Measurements from ENCODE around the gene TBC1D2. TPM values are rescaled to one million over a fixed set of nuclear protein-coding genes. Genes with fewer than 3 reads are reported as not detected.
A peak's percentile ranks its signal among the peaks of the same experiment; 100 is the strongest.
"Not testable (repeated sequence)": the region's sequence is repeated elsewhere in the genome, so short reads cannot be mapped to it uniquely, and the experiment has no call there.

The TBC1D2 gene
- total RNA-seq, 1 donor from 2014 or later: 10.3 TPM

DNA sequence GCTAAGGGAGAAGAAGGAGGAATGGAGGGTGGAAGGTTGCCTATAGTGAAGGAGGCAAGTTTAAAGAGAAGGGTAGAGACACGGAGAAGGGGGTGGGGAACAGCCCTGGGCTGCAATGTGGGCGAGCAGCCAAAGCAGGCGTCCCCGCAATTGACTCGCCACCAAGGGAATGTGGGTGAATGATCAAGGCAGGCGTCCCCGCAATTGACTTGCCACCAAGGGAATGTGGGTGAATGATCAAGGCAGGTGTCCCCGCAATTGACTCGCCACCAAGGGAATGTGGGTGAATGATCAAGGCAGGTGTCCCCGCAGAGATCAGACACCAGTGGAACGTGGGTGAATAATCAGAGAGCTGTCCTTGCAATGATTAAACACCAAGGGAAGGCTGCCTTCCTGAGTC is 14.8 kb upstream of the TBC1D2 start:
- DNase-seq: not testable (repeated sequence)

DNA sequence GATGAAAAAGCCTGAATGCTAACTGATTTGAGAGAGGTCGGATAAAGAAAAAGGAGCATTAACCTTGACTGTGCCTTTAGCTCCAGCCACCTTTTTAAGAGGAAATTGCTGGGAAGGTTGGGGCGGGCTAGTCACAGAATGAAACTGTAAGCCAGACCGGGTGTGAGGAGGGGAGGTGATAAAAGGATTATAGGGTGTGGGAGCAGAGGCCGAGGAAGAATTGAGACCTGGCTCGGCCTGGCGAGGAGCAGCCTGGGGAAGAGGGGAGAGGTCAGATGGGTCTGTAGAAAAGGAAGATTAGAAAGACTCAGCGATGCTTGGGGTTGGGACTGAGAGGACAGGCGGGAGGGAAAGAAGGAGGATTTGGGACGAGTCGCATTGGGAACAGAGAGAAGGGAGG is 14.2 kb upstream of the TBC1D2 start:
- DNase-seq: not testable (repeated sequence)

DNA sequence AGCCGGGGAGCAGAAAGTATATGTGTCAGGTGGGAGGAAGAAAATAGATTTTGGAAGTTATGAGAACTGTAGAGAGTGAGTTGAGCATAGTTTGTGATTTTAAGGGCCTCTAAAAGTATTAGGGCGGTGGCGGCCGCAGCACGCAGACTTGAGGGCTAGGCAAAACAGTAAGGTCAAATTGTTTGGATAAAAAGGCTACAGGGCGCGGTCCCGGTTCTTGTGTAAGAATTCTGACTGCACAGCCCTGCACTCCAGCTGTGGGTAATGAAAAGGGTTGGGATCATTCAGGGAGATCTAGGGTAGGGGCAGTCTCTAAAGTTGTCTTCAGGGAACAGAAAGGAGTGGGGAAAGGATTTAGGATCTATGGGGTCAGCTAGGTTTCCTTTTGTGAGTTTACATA is 12.1 kb upstream of the TBC1D2 start:
- not testable (repeated sequence) for DNase-seq

DNA sequence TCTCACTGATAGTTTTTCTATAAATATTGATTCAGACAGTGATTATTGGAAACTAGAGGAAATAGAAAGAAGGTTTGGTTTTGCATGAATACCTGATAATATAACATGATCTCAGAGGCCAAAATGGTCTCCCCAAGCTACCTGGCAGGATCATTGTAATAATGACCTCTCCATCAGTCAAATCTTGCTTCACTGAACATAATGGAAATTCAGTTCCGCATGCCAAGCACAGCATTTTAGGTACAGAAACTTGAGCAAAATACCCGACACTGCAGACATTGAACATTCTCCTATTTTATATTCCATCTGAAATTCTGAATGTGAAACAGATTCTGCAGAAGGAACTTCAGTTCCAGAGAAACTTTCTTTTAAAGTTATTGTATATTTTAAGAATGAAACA is 9.1 kb upstream of the TBC1D2 start:
- DNase-seq: no peak

DNA sequence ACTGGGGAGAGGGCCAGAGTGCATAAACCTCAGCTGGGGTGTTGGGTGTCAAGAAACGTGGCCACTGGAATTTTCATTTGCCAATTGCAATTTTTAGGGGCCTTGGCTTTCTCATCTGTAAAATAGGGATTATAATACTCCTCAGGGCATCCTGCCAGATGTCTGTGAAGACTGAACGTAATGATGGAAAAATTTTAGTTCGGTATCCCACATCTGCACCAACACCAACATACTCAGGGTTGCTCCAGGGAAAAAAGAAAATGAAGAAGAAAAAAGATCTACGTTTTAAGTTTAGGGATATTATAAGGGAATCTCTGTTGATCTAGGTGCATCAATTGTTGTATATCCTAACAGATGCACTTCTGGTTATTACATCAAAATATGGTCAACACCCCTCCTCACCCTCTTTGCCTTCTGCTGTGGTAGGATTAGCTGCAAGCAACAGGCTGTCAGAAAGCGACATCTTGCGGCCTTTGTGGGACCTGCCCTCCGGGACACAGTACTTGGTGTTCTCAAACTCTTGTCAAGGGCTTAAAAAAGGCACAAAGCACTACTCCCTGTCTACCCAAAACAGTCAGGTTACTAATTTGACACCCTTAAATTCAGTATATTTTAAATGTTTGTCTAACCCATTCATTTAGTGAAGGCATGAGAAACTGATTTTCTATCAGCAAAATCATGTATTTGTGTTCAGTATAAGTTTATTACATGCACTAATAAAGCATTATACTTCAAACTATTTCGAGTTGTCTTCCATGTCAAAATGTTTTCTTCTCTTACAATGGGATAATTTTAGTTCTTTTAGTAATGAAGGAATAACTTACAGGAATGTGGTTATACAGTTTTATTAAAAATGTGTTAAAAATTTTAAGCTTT is 8.3 kb upstream of the TBC1D2 start:
- peak; percentile 89 for DNase-seq

DNA sequence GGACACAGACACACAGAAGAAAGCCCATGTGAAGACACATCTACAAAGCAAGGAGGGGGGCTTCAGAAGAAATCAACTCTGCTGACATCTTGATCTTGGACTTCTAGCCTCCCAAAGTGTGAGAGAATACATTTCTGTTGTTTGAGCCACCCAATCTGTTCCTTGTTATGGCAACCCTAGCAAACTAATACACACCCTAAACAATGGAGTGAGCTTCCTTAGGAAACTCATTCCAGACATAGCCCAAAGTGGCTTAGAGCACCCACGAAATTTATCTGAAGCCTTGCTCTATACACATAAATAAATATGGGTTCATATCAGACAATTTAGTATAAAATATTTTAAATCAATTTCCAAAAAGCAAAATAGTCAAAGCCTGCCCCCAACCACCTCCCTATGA is 7.6 kb upstream of the TBC1D2 start:
- DNase-seq: no peak

DNA sequence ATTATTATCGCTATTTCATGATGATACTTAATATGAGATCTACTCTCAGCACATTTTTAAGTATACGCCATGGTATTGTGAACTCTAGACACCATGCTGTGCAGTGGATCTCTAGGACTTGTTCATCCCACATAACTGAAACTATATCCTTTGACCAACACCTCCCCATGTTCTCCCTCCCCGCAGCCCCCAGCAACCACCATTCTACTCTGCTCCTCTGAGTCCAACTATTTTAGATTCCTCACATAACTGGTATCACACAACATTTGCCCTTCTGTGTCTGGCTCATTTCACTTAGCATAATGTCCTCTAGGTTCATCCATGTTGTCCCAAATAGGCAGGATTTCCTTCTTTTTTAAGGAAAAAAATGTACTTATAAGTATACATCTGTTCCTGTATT is 6.6 kb upstream of the TBC1D2 start:
- no peak for DNase-seq

DNA sequence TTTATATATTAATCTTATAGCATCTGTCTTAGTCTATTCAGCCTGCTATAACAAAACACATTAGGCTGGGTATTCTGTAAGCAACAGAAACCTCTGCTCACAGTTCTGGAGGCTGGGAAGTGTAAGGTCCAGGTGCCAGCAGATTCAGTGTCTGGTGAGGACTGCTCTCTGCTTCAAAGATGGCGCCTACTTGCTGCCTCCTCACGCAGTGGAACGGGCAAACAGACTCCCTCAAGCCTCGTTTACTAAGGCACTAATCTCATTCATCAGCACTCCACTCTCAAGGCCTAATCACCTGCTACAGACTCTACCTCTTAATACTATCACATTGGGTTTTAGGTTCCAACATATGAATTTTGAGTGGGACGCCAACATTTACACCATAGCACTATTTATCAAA is 5.2 kb upstream of the TBC1D2 start:
- DNase-seq: no peak

DNA sequence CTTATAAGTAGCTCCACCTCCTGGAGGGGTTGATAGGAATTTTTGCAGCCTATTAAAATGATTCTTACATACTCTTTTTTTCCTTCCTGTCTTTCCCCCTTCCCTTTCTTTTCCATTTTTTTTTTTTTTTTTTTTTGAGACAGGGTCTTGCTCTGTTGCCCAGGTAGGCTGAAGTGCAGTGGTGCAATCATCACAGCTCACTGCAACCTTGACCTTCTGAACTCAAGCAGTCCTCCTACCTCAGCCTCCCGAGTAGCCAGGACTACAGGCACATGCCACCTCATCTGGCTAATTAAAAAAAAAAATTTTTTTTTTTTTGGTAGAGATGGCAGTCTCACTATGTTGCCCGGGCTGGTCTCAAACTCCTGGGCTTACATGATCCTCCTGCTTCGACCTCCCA is 4.3 kb upstream of the TBC1D2 start:
- no peak for DNase-seq

DNA sequence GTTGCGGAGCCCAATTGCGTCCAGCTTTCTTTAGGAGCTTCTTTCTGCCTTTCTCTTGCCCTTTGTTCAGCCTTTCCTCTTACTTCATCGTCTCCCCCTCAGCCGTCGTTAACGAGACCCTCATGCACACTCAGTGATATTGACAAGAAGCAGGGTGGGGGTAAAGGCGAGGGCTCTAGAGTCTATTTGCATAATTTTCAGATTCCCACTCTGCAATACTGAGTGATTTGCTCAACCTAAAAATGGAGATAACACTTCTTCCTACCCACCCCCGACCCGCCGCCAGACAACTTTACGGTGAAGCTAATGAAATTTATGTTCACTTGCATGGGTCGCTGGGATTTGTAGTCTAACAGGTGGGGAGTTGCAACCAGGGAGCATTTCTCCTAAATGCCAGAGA is 1.3 kb upstream of the TBC1D2 start:
- peak; percentile 40 for DNase-seq

DNA sequence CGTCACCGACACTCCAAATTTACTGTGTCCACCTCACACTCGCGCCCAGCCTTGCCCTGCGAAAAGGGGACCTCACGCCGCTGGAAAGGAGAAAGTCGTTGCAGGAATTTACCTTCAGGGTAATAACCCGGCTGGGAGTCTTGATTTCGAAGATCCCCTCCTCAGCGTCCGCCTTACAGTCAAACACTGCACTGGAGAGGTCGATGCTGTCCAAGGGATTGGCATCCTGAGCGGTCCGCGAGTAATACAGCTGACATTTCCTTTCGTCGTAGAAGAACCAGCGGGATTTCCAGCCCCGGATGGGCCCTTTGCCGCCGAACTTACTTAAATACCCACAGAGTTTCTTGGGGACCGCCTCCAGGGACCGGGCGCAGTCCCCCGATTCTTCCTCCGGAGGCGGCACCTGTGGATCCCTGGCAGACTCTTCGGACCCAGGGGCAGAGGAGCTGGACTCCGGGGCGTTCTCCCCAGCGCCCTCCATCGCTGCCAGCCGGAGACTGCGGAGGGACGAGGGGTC is 330 bp downstream of the TBC1D2 start:
- no peak for DNase-seq

DNA sequence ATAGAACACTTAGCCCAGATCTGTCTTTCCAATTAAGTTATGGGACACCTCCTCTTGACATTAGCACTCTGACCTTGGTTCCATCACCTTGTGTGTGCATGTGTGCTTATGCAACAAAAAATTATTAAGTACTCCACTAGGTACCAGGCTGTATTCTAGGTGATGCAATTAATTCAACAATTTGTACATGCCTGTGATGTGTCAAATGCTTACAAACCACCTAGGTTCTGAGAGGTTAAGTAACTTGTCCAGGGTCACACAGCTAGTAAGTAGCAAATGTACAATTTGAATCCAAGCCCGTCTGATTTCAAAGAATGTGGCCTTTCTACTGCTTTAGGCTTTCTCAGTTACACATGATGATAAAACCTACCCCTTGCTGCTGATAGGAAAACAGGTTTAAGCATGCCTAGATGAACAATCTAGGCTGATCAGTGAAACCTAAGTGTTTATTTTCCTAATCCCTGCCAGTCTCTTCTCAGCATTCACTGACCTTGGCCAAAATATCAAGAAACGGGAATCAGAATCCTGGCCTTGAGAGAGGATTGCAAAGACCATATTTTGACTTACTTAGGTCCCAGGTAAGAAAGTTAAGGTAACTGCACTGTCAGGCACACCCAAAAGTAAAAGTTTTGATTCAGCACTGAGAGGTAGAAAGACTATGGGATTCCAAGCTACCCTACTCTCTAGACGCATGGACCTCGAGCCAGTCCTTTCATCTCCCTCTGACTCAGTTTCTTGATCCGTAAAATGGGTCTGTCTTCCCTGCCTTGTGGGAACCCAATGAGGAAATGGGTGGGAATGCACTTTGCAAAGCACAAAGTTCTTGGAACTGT is 1.0 kb downstream of the TBC1D2 start:
- no peak for DNase-seq

DNA sequence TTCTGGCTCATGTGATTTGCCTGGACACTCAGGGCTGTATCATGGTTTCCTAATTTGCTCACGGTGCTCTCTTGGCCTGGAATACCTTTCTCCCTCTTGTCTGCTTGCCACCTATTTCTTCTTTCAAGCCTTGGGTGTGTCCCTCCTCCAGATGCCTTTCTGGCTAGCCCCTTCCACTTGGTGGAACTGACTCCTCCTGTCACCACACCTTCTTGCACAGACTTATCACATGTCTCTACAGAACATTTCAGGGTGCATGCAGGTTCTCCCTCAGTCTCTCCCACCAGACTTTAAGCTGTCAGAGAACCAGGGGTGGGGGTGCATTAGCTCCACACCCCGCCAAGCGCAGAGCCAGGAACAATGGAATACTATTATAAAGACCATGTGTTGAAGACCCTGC is 1.9 kb downstream of the TBC1D2 start:
- no peak for DNase-seq

DNA sequence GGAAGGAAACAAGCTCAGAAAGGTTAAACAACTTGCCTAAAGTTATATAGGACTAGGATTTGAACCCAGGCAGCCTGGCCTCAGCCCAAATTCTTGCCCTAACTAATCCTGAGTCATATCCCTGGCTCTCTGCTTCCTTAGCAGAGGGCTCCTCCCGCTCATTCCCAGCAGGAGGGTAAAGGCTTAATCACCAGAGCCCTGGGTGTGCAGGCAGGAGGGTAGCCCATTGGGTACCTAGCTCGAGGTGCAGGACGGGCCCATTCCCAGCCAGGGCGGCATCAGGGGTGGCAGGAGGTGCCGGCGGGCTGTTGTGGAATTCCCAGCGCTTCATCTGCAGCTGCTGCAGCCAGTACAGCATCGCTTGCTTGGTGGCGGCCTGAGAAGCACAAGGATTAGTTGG is 3.9 kb downstream of the TBC1D2 start:
- no peak for DNase-seq

DNA sequence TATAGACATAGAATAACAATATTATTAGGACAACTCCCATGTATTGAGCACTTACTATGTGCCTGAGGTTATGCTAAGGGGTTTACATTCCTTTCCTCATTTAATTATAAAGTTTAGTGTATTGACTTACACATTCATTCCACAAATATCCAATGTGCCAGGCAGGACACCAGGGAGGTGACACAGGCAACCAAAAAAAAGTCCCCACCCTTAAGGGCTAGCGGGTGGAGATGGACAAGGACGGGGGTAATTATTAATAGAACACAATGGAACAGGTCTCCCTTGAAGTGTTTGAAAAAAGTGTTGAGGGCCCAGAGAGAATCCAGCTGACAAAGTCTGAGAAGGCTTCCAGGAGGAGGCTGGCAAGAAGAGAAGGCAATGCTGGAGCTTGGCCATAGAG is 5.7 kb downstream of the TBC1D2 start:
- no peak for DNase-seq

DNA sequence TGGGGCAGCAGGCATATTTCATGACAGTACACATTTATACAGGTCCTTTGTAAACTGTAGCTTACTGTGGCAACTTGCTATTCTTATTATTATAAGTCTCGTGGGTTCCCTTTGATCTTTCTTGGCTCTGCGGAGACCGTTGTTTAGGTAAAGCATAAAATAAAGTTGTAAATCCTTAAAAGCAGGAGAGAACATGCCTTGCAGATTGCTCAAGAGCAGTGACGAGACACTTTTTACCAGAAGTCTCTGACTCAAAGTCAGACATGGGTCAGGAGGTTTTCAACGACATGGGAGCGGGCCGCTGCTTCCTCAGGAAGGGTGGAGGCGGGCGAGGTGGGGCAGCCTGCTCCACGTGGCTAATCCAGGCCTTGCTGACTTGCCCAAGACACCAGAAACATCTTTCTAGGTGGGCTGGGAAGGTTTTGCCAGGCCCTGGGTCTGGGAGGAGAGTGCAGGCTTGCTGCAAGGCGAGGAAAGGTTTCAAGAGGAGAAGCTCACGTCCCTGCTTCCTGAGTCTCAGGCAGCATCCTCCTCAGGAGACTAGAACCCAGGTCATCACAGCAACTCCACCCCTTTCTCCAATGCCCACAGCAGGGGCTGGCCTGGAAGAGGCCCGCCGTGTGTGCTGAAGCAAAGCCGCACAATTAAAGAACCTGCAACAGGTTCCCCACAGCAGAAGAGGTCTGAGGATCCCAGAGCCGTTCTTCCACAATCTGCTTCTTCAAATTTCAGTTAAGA is 6.5 kb downstream of the TBC1D2 start:
- peak; percentile 43 for DNase-seq

DNA sequence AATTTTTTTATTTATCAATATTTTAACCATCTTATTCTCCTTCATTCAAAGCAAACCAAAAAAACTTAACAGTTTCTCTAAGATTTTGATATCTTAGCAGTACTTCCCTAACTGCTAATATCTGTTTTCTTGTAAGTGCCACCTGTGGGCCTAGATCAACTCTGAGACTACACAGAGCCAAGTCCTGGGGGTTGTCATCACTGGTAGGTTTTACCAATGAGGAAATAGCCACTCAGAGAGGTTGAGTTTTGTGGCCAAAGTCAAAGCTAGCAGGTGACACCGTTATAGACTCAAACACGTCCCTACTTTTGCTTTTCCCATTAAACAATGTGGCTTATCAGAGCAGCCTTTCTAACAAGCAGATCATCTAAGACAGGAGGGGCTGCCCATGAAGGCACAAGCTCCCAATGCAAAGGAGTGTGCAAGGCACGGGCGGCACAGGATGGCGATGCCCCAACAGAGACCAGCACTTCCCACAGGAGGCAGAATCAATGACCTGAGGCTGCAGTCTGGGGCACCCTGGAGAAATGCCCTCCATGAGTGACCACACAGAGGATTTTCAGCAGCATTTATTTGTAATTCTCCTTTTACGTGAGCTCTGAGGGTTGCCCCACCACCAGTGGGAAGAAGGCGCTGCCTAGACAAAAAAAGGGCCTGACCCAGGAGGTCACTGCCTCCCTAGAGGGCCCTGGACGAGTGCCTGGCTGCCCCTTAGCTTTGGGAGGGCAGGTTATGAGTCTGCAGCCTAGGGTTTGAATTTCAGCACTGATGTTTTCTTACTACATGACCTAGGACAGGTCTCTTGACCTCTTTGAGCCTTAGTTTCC is 7.4 kb downstream of the TBC1D2 start:
- no peak for DNase-seq

DNA sequence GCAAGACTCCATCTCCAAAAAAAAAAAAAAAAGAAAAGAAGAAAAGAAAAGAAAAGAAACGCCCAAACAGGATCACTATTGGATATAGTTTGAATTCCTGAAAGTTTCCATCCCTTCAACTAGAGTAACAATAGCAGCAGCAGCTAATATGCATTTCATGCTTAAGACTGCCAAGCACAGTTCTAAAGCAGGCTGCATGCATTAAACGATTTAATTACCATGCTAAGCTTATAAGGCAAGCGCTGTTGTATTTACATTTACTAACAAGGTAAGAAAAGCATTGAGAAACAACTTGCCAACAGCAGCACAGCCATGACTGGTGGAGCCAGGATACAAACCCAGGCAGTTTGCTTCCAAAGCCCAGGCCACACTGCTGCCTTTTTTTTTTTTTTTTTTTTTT is 13.0 kb downstream of the TBC1D2 start:
- DNase-seq: no peak

DNA sequence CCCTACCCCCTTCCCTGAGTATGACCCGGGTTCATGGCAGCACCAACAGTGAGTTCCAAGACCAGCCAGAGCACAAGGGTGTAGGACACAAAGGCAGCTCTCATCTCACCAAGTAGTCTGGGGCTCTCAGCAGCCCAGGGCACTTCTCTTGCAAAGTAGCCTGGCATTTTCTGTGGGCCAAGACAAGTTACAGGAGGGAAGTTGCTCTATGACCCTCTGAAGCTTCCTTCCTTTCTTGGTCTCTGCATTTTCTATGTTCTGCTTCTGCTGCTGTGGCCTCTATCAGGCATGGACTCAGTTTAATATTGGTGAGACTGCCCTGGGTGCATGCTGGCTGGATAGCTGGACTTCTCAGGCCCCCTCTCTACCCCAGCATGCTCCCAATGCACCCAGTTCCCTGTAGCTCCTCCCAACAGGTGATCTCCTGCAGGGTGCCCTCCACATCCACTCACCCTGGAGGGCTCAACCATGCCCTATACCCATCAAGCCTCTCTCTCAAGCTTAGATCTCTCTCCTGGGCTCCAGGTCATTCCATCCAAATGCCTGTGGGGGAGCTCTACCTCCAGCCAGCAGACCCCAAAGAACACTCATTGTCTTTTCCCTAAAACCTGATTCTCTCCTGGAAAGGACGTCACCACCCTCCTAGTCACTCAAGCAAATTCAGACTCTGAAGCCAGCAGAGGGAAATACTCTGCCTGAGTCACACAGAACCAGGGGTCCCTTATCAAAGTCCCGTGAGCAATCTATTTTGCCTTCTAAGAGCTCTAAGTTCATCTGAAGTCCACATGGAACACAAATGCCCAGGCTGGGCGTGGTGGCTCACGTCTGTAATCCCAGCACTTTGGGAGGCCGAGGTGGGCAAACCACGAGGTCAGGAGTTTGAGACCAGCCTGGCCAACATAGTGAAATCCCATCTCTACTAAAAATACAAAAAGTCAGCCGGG is 13.8 kb downstream of the TBC1D2 start:
- no peak for DNase-seq

DNA sequence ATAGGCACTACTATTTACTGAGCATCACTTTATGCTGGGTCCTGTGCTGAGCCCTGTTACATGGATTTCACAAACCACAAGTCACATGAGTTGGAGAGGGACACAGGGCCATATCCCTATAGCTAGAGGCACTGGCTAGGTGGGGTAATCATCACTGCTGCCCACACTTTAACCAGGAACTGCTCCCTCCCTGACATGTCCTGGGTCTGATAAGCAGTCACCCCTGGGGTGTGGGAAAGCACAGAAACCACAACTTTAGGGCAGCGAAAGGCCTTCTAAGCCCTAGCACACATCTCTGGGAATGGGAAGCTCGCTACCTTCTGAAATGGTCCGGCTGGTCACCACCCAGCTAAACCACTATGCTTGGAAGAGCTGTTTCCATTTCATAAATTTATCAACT is 15.0 kb downstream of the TBC1D2 start:
- no peak for DNase-seq
